ENCODE data around the gene ADAMTS2.

ADAMTS2 gene

DNA sequence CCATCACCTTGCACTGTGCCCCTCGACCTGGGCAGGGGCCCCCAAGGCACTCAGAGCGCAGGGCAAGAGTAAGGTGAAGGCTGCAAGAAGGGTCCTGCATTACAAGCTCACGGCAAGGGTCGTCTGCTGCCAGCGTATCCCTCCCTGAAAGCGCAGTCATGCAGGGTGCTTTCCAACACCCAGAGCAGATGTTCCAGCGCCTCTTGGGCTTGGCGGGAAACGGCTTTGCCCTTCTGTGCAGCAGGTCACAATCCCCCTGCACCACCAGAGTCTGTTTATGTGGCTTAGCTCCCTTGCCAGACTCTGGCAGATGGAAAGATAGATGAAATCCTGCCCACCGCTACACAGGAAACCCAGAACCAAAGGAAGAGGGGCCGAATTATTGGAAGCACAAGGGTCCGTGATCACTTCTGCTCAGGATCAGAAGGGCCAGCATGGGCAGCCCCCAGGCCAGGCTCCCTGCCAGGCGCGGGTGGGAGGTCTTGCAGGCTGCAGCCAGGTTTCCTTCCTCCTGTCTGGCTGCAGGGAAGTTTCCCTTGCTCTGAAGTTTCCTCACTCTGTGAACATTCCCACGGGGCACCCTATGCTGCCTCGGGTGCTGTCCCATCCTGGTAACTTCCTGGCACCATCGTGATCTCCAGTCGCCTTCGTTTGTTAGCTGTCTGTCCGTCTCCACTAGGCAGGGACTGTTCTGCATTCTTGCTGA lies 152.9 kb downstream of the ADAMTS2 start:
- no peaks in the 10 kb centered on the region for H3K9me3 ChIP-seq (ENCODE audit: control insufficient read depth, insufficient read depth, low read length)

GRCh38 chr5:179191506-179192184 lies 153.6 kb downstream of the ADAMTS2 start:
- no peak overlapping the region for H3K4me3 ChIP-seq (ENCODE audit: low read depth, low read length)
- no peak overlapping the region for H3K9ac ChIP-seq (ENCODE audit: low read depth, low read length)
- no peaks in the 10 kb centered on the region for H3K27me3 ChIP-seq (ENCODE audit: control insufficient read depth, insufficient read depth, low read length)
- H3K9me3 ChIP-seq (ENCODE audit: control insufficient read depth, insufficient read depth, low read length) = no peaks in the 10 kb centered on the region
- peaks cover 14% of the 10 kb centered on the region for H3K4me1 ChIP-seq (ENCODE audit: control insufficient read depth, insufficient read depth, low read length)
- H3K36me3 ChIP-seq (ENCODE audit: control insufficient read depth, insufficient read depth, low read length) = no peaks in the 10 kb centered on the region

More for the DNA sequence above, 152.9 kb downstream of the ADAMTS2 start:
- no peak overlapping the region for H3K9ac ChIP-seq (ENCODE audit: low read depth, low read length)
- peaks cover 14% of the 10 kb centered on the region for H3K4me1 ChIP-seq (ENCODE audit: control insufficient read depth, insufficient read depth, low read length)
- no peaks in the 10 kb centered on the region for H3K36me3 ChIP-seq (ENCODE audit: control insufficient read depth, insufficient read depth, low read length)
- H3K4me3 ChIP-seq (ENCODE audit: low read depth, low read length) = no peak overlapping the region
- H3K27me3 ChIP-seq (ENCODE audit: control insufficient read depth, insufficient read depth, low read length) = no peaks in the 10 kb centered on the region

GRCh38 chr5:179190851-179191505 lies 154.3 kb downstream of the ADAMTS2 start:
- no peaks in the 10 kb centered on the region for H3K9me3 ChIP-seq (ENCODE audit: control insufficient read depth, insufficient read depth, low read length)
- no peaks in the 10 kb centered on the region for H3K36me3 ChIP-seq (ENCODE audit: control insufficient read depth, insufficient read depth, low read length)
- no peaks in the 10 kb centered on the region for H3K27me3 ChIP-seq (ENCODE audit: control insufficient read depth, insufficient read depth, low read length)
- H3K4me1 ChIP-seq (ENCODE audit: control insufficient read depth, insufficient read depth, low read length) = peaks cover 14% of the 10 kb centered on the region
- H3K9ac ChIP-seq (ENCODE audit: low read depth, low read length) = no peak overlapping the region
- H3K4me3 ChIP-seq (ENCODE audit: low read depth, low read length) = no peak overlapping the region

GRCh38 chr5:179188636-179189035 lies 156.6 kb downstream of the ADAMTS2 start:
- Histone ChIP-seq H3K4me1 (ENCODE audit: control insufficient read depth, insufficient read depth, low read length) (peaks cover 13% of the 10 kb centered on the region), H3K4me3 (ENCODE audit: low read depth, low read length) (no peak overlapping the region), H3K9ac (ENCODE audit: low read depth, low read length) (no peak overlapping the region), H3K36me3 (ENCODE audit: control insufficient read depth, insufficient read depth, low read length) (no peaks in the 10 kb centered on the region), H3K9me3 (ENCODE audit: control insufficient read depth, insufficient read depth, low read length) (no peaks in the 10 kb centered on the region), H3K27me3 (ENCODE audit: control insufficient read depth, insufficient read depth, low read length) (no peaks in the 10 kb centered on the region)

DNA sequence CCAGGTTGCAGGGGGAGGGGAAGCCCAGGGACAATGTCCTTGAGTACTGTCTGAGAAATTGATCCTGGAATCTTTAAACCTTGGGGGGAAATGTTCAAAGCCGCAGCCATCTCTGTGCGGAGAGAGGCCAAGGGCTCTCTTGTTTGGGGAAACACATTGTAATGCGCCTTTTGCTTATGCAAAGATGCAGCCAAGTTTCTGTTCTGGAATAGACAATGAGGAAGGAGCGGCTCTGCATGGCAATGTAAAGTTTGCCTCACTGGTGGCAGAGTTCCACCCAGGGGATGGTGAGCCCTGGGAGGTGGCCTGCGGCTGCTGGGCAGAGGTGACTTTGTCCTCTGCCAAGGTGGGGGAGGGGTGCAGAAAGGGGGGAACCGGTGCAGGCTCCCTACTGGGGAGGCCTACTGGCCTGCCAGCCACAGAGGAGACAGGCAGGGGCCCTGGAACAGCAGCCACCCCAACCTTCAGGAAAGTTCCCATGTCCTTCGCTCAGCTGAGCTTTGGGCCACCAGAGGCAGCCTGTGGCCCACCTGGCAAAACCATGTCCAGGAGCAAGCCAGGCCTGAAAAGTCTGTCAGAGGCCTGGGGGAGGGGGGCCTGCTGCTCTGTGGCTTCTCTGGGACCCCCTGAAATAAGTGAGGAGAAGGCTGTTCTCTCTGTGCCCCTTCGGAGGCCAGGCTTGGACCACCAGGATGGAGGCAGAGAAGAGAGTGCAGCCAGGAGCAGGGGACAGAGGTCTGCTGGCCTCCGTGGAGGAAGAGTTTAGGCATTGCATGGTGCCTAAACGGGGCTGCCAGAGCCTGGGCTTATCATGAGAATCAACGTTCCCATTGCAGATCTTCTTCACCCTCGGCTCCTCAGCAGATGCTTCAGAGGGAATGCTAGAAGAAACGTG lies 157.3 kb downstream of the ADAMTS2 start:
- Histone ChIP-seq H3K9me3 (ENCODE audit: control insufficient read depth, insufficient read depth, low read length) (no peaks in the 10 kb centered on the region), H3K36me3 (ENCODE audit: control insufficient read depth, insufficient read depth, low read length) (no peaks in the 10 kb centered on the region), H3K4me1 (ENCODE audit: control insufficient read depth, insufficient read depth, low read length) (peaks cover 13% of the 10 kb centered on the region), H3K4me3 (ENCODE audit: low read depth, low read length) (no peak overlapping the region), H3K27me3 (ENCODE audit: control insufficient read depth, insufficient read depth, low read length) (no peaks in the 10 kb centered on the region), H3K9ac (ENCODE audit: low read depth, low read length) (no peak overlapping the region)

DNA sequence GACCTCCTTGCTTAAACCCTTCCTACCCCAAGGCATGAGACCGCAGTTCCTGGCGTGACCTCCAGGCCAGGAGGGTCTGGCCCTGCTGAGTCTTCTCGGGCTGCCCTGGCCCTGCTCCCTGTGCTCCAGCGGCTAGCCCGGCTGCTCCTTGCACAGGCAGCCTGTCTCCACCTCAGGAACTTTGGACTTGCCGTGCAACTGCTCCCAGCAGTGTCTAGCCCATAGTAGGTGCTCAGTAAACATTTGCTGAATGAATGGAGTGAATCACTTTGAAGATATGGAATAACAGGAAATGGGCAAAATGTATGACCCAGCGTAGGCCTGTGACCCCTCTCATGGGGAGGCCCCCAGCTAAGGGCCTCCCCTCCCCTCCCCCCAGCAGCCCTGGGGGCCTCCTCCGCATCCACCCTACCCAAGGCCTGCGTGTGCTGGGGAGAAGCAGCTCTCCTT lies 158.0 kb downstream of the ADAMTS2 start:
- no peaks in the 10 kb centered on the region for H3K27me3 ChIP-seq (ENCODE audit: control insufficient read depth, insufficient read depth, low read length)
- H3K36me3 ChIP-seq (ENCODE audit: control insufficient read depth, insufficient read depth, low read length) = no peaks in the 10 kb centered on the region
- peaks cover 13% of the 10 kb centered on the region for H3K4me1 ChIP-seq (ENCODE audit: control insufficient read depth, insufficient read depth, low read length)
- no peak overlapping the region for H3K4me3 ChIP-seq (ENCODE audit: low read depth, low read length)
- H3K9ac ChIP-seq (ENCODE audit: low read depth, low read length) = no peak overlapping the region
- H3K9me3 ChIP-seq (ENCODE audit: control insufficient read depth, insufficient read depth, low read length) = no peaks in the 10 kb centered on the region

DNA sequence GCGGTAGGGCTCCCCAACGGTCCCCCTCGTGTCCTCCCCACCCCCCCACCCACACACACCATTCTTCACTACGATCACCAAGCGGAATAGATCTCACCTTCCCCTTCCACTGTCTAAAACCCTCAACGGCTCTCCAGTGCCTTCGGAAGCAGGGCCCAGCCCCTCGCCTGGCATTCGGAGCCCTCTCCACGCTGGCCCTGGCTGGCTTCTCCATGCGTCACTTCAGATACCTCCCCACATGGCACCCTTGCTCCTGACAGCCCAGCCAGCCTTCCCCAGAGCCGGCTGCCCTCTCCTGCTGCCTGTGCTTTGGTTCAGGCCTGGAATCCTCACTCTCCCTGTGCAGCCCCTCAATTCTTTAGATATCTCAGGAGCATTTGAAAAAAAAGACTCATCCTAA lies 158.5 kb downstream of the ADAMTS2 start:
- Histone ChIP-seq H3K9ac (ENCODE audit: low read depth, low read length) (no peak overlapping the region), H3K27me3 (ENCODE audit: control insufficient read depth, insufficient read depth, low read length) (no peaks in the 10 kb centered on the region), H3K4me1 (ENCODE audit: control insufficient read depth, insufficient read depth, low read length) (peaks cover 13% of the 10 kb centered on the region), H3K4me3 (ENCODE audit: low read depth, low read length) (no peak overlapping the region), H3K36me3 (ENCODE audit: control insufficient read depth, insufficient read depth, low read length) (no peaks in the 10 kb centered on the region), H3K9me3 (ENCODE audit: control insufficient read depth, insufficient read depth, low read length) (no peaks in the 10 kb centered on the region)

- Histone ChIP-seq H3K27me3 (ENCODE audit: control insufficient read depth, insufficient read depth, low read length) (no peaks in the 10 kb centered on the region), H3K9me3 (ENCODE audit: control insufficient read depth, insufficient read depth, low read length) (no peaks in the 10 kb centered on the region), H3K9ac (ENCODE audit: low read depth, low read length) (no peak overlapping the region), H3K4me3 (ENCODE audit: low read depth, low read length) (no peak overlapping the region), H3K36me3 (ENCODE audit: control insufficient read depth, insufficient read depth, low read length) (no peaks in the 10 kb centered on the region), H3K4me1 (ENCODE audit: control insufficient read depth, insufficient read depth, low read length) (peaks cover 12% of the 10 kb centered on the region)
Measured at GRCh38 chr5:179185941-179186411, 159.3 kb downstream of the ADAMTS2 start.

- Histone ChIP-seq H3K9ac (ENCODE audit: low read depth, low read length) (no peak overlapping the region), H3K36me3 (ENCODE audit: control insufficient read depth, insufficient read depth, low read length) (no peaks in the 10 kb centered on the region), H3K27me3 (ENCODE audit: control insufficient read depth, insufficient read depth, low read length) (no peaks in the 10 kb centered on the region), H3K9me3 (ENCODE audit: control insufficient read depth, insufficient read depth, low read length) (no peaks in the 10 kb centered on the region), H3K4me3 (ENCODE audit: low read depth, low read length) (no peak overlapping the region), H3K4me1 (ENCODE audit: control insufficient read depth, insufficient read depth, low read length) (peaks cover 8% of the 10 kb centered on the region)
Measured at GRCh38 chr5:179185256-179185940, 159.9 kb downstream of the ADAMTS2 start.

GRCh38 chr5:179184521-179185050 lies 160.7 kb downstream of the ADAMTS2 start:
- Histone ChIP-seq H3K36me3 (ENCODE audit: control insufficient read depth, insufficient read depth, low read length) (no peaks in the 10 kb centered on the region), H3K4me1 (ENCODE audit: control insufficient read depth, insufficient read depth, low read length) (peaks cover 8% of the 10 kb centered on the region), H3K27me3 (ENCODE audit: control insufficient read depth, insufficient read depth, low read length) (no peaks in the 10 kb centered on the region), H3K4me3 (ENCODE audit: low read depth, low read length) (no peak overlapping the region), H3K9me3 (ENCODE audit: control insufficient read depth, insufficient read depth, low read length) (no peaks in the 10 kb centered on the region), H3K9ac (ENCODE audit: low read depth, low read length) (no peak overlapping the region)
